GM06990 (cell line): ENCODE results near the gene MUC2.

Experiments
- DNase-seq: peaks from one replicate; pipeline ENCODE4 v3.0.0-alpha.2; 2011; ENCODE audit not compliant: insufficient read length; ENCODE audit errors: extremely low read depth
- H3K27me3 ChIP-seq: replicated peaks from 2 replicates; pipeline ENCODE4 v1.6.0; 2011; ENCODE audit warnings: low read length; ENCODE audit not compliant: control insufficient read depth, insufficient read depth
- H3K36me3 ChIP-seq: 2 replicates; pipeline ENCODE4 v1.5.1; 2011; ENCODE audit warnings: low read length; ENCODE audit not compliant: control insufficient read depth, insufficient read depth
- H3K4me3 ChIP-seq: replicated peaks from 2 replicates; pipeline ENCODE4 v1.5.1; 2011; ENCODE audit warnings: low read depth, mild to moderate bottlenecking, control low read depth, low read length
- CTCF ChIP-seq: IDR thresholded peaks from 2 replicates; pipeline ENCODE4 v1.5.1; 2011; ENCODE audit warnings: low read length, control low read depth, mild to moderate bottlenecking, inconsistent platforms; ENCODE audit not compliant: insufficient read depth, poor library complexity, severe bottlenecking

MUC2 gene

GRCh38 chr11:1028291-1028540 lies 46.5 kb upstream of the MUC2 start:
- H3K27me3 ChIP-seq = no peaks in the 10 kb centered on the region
- H3K4me3 ChIP-seq = no peak overlapping the region
- no peak for TF ChIP-seq CTCF
- no peaks in the 10 kb centered on the region for H3K36me3 ChIP-seq
- DNase-seq = no peak

DNA sequence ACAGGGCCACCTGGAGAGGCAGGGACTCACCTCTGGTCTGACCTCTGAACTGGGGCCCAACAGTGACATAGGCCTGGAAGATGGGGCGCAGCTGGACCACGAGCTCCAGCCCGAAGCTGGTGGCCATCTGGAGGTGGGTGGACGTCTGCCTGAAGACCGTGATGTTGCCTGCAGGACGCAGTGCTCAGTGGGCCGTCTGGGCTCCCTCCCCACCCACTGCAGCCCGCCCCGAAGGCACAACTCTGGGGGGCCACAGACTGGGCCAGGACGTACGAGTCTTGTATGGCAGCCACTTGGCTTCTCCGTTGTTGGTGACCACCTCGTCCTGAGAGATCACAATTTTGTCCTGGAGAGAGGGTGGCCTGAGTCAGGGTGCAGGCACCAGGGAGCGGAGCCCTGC lies 46.1 kb upstream of the MUC2 start:
- no peaks in the 10 kb centered on the region for H3K27me3 ChIP-seq

GRCh38 chr11:1029051-1029450 lies 45.6 kb upstream of the MUC2 start:
- TF ChIP-seq CTCF = no peak
- no peaks in the 10 kb centered on the region for H3K36me3 ChIP-seq
- no peak for DNase-seq
- H3K4me3 ChIP-seq = no peak overlapping the region
- no peaks in the 10 kb centered on the region for H3K27me3 ChIP-seq

More for the DNA sequence above, 46.1 kb upstream of the MUC2 start:
- no peaks in the 10 kb centered on the region for H3K36me3 ChIP-seq
- H3K4me3 ChIP-seq = no peak overlapping the region
- TF ChIP-seq CTCF = no peak
- DNase-seq = no peak

DNA sequence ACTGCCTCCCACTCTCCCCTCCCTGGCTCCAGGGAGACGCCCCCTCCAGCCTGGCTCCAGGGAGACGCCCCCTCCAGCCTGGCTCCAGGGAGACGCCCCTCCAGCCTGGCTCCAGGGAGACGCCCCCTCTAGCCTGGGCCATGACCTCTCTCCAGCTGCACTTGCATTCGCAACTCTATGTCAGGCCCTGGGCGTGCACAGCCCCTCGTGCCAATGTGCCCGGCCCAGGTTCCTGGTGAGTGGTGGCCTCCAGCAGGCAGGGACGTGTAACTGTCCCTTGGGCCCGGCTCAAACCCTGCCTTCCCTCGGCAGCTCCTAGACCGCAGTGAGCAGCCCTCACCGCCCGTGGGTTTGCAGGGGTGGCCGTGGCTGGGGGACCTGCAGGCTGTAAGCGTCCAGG lies 45.0 kb upstream of the MUC2 start:
- H3K4me3 ChIP-seq = no peak overlapping the region
- TF ChIP-seq CTCF = no peak
- DNase-seq = no peak
- H3K36me3 ChIP-seq = no peaks in the 10 kb centered on the region
- H3K27me3 ChIP-seq = no peaks in the 10 kb centered on the region

GRCh38 chr11:1030086-1030485 lies 44.6 kb upstream of the MUC2 start:
- no peaks in the 10 kb centered on the region for H3K36me3 ChIP-seq
- no peak for TF ChIP-seq CTCF
- H3K27me3 ChIP-seq = no peaks in the 10 kb centered on the region
- H3K4me3 ChIP-seq = no peak overlapping the region
- no peak for DNase-seq

DNA sequence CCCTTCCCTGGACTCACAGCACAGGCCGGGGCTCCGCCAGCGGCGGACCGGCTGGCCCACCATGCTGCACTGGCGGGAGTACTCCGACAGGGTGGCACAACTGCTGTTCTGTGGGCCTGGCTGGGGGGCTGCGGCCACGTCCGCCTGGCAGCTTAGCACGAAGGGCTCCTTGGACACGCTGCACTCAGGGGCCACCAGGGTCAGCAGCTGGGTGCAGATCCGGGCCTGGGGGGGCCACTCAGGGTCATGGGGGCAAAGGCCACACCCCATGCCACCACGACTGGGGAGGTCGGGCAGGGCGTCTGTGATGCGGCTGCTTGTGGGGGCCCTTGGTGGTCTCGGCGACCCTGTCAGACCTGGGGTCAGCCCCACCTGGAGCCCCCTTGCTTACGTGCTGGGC lies 44.1 kb upstream of the MUC2 start:
- Histone ChIP-seq H3K27me3 (no peaks in the 10 kb centered on the region), H3K36me3 (no peaks in the 10 kb centered on the region), H3K4me3 (no peak overlapping the region)
- DNase-seq = no peak
- TF ChIP-seq CTCF = no peak
